ENCODE data around the gene ATP6V0E1.

The ATP6V0E1 gene

DNA sequence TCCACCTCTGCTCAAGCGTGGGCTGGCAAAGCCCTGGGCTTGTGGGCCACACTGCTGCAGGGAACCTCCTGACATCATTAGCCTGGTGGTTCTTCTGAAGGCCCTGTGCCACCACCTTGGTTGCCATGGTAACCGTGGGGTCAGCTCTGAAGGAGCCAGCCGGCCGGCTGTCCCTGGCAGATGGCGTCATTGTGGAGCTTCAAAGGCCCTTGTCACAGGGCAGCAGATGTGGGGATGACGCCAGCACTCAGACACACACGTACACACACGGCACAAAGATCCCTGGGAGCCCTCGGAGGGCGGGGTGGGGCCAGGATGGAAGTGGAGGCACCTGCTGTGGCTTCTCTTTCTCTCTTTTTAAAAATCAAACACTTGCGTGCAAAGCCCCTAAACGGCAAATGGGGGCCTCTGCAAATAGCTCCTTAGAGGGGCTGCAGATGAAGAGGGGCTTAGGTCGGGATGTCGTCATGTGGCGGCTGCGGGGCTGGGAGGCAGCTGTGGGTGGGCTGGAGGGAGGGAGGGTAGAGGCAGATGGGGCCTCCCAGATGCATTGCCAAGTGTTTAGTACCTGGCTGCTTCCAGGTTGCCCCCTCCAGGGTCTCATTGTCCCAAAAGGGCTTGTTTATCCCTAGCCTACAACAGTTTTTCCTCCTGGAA lies 43.8 kb upstream of the ATP6V0E1 start:
- Histone ChIP-seq H3K27me3 (ENCODE audit: insufficient read depth, low read depth) (no peaks in the 10 kb centered on the region), H3K9ac (no peak overlapping the region), H3K4me1 (ENCODE audit: low read depth, poor library complexity, severe bottlenecking) (no peaks in the 10 kb centered on the region), H3K4me3 (IDR thresholded peaks at IDR 0.05; ENCODE audit: insufficient read depth, low read depth, low read length) (no peak overlapping the region), H3K79me2 (ENCODE audit: insufficient read depth, low read depth) (no peaks in the 10 kb centered on the region), H2AFZ (ENCODE audit: low read depth) (no peak overlapping the region), H4K20me1 (ENCODE audit: insufficient read depth) (no peaks in the 10 kb centered on the region), H3K27ac (no peak overlapping the region), H3K4me2 (no peak overlapping the region), H3K36me3 (ENCODE audit: insufficient read depth) (no peaks in the 10 kb centered on the region)
- TF ChIP-seq, protein P1, sequence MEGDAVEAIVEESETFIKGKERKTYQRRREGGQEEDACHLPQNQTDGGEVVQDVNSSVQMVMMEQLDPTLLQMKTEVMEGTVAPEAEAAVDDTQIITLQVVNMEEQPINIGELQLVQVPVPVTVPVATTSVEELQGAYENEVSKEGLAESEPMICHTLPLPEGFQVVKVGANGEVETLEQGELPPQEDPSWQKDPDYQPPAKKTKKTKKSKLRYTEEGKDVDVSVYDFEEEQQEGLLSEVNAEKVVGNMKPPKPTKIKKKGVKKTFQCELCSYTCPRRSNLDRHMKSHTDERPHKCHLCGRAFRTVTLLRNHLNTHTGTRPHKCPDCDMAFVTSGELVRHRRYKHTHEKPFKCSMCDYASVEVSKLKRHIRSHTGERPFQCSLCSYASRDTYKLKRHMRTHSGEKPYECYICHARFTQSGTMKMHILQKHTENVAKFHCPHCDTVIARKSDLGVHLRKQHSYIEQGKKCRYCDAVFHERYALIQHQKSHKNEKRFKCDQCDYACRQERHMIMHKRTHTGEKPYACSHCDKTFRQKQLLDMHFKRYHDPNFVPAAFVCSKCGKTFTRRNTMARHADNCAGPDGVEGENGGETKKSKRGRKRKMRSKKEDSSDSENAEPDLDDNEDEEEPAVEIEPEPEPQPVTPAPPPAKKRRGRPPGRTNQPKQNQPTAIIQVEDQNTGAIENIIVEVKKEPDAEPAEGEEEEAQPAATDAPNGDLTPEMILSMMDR (conservative IDR thresholded peaks at IDR 0.05; ENCODE audit: low read depth, low read length) = no peak

DNA sequence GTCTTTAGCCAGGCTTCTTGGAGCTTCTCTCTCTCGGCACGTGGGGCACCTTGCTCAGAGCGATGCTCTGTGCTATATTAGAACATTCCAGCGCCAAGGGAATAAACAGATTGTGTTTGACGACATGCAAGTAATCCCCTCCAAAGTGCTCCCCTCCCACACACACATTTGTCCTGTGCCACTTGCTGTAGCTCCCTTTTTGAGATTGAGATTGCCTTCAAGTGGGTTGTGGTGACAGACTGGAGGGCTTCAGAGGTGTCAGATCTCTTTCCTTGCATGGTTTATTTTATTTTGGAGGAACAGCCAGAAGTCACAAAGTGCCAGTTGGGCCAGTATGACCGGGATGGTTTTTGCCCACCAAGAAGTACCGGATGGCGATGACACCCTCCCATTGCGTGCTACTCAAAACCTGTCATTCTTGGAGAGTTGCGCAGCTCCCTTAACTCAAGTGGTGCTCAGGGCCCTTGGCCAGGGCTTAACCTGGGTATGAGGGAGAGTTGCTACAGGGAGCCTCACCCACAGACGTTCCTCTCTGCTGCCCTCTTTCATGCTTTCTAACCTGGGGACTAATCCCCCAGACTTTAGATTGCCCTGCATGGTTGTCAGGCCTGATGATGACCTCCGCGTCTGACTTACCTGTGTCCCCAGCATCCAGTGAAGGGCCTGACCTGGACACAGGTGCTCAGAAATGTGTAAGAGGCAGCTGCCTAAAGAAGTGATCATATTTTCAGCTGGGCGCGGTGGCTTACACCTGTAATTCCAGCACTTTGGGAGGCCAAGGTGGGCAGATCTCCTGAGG lies 43.1 kb upstream of the ATP6V0E1 start:
- H3K4me3 ChIP-seq (IDR thresholded peaks at IDR 0.05; ENCODE audit: insufficient read depth, low read depth, low read length) = no peak overlapping the region
- no peak overlapping the region for H3K4me2 ChIP-seq
- H3K79me2 ChIP-seq (ENCODE audit: insufficient read depth, low read depth) = no peaks in the 10 kb centered on the region
- no peak overlapping the region for H3K27ac ChIP-seq
- no peaks in the 10 kb centered on the region for H3K36me3 ChIP-seq (ENCODE audit: insufficient read depth)
- TF ChIP-seq, protein P1 (conservative IDR thresholded peaks at IDR 0.05; ENCODE audit: low read depth, low read length) = no peak
- no peak overlapping the region for H3K9ac ChIP-seq
- no peaks in the 10 kb centered on the region for H3K27me3 ChIP-seq (ENCODE audit: insufficient read depth, low read depth)
- no peak overlapping the region for H2AFZ ChIP-seq (ENCODE audit: low read depth)
- H3K4me1 ChIP-seq (ENCODE audit: low read depth, poor library complexity, severe bottlenecking) = no peaks in the 10 kb centered on the region
- H4K20me1 ChIP-seq (ENCODE audit: insufficient read depth) = no peaks in the 10 kb centered on the region

DNA sequence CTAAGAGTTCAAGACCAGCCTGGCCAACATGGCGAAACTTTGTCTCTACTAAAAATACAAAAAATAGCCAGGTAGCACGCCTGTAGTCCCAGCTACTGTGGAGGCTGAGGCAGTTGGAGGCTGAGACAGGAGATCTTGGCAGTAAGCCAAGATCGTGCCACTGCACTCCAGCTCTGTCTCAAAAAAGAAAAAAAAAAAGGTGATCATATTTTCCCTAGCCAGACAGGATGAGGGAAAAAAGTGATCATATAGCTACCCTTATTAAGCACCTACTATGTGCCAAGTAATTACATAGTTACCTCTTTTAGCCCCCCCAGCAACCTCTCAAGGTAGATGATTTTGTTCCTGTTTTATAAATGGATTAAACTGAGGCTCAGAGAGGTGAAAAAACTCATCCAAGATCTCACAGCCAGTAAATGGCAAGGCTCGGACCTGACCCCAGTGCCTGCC lies 42.5 kb upstream of the ATP6V0E1 start:
- Histone ChIP-seq H3K9ac (no peak overlapping the region), H3K4me3 (IDR thresholded peaks at IDR 0.05; ENCODE audit: insufficient read depth, low read depth, low read length) (no peak overlapping the region), H4K20me1 (ENCODE audit: insufficient read depth) (no peaks in the 10 kb centered on the region), H3K27me3 (ENCODE audit: insufficient read depth, low read depth) (no peaks in the 10 kb centered on the region), H3K27ac (no peak overlapping the region), H3K4me1 (ENCODE audit: low read depth, poor library complexity, severe bottlenecking) (no peaks in the 10 kb centered on the region), H3K79me2 (ENCODE audit: insufficient read depth, low read depth) (no peaks in the 10 kb centered on the region), H2AFZ (ENCODE audit: low read depth) (no peak overlapping the region), H3K4me2 (no peak overlapping the region), H3K36me3 (ENCODE audit: insufficient read depth) (no peaks in the 10 kb centered on the region)
- TF ChIP-seq, protein P1 (conservative IDR thresholded peaks at IDR 0.05; ENCODE audit: low read depth, low read length) = no peak

DNA sequence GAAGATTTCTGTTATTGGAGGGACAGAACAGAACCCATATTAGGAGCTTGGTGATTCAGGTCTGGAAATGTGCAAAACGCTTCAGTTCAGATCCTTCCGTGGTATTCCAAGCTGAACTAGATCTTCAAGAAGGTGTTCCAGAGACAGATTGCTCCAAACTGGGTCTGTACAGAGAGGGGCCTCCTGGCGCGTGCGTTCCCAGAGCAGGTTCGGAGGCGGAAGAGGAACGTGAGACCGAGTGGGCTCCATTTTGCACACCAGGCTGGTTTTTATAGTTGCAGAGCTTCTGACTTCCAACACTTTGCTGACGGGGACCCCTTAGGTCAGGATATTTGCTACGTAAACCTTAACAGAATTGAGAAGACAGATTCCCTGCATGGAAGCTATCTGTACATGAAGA lies 41.0 kb upstream of the ATP6V0E1 start:
- TF ChIP-seq, protein P1 (conservative IDR thresholded peaks at IDR 0.05; ENCODE audit: low read depth, low read length) = no peak
- Histone ChIP-seq H3K27me3 (ENCODE audit: insufficient read depth, low read depth) (no peaks in the 10 kb centered on the region), H3K4me2 (no peak overlapping the region), H3K4me1 (ENCODE audit: low read depth, poor library complexity, severe bottlenecking) (no peaks in the 10 kb centered on the region), H3K27ac (no peak overlapping the region), H3K79me2 (ENCODE audit: insufficient read depth, low read depth) (no peaks in the 10 kb centered on the region), H3K4me3 (IDR thresholded peaks at IDR 0.05; ENCODE audit: insufficient read depth, low read depth, low read length) (no peak overlapping the region), H3K9ac (no peak overlapping the region), H3K36me3 (ENCODE audit: insufficient read depth) (no peaks in the 10 kb centered on the region), H2AFZ (ENCODE audit: low read depth) (no peak overlapping the region), H4K20me1 (ENCODE audit: insufficient read depth) (no peaks in the 10 kb centered on the region)

Measured in KMS-11 (cell line).